Measurements from ENCODE around the gene PRKX.
"Not testable (repeated sequence)": the region's sequence is repeated elsewhere in the genome, so short reads cannot be mapped to it uniquely, and the experiment has no call there.

DNA sequence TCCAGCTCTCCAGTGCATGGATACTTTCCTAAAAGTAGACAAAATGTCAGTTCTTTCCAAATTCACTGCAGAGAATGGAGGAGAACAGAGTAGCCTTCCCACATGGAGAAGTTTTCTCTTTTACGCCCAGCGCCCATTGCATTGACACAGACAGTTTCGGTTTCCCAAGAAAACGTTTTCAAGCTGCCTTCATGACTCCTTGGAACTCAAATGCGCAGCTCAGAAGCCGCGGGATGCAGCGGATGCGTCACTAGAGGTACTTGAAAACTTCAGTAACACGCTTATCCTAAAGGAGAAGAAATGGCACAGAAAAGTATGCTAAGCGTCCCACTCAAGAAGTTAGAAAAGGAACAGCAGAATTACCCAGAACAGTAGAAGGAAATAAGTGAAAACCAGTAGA lies 23.1 kb upstream of the PRKX start:
- not testable (repeated sequence) for TF ChIP-seq POLR2A (IDR thresholded peaks at IDR 0.05; ENCODE audit: low read depth, low read length); TAF1 (IDR thresholded peaks at IDR 0.05; ENCODE audit: borderline replicate concordance, low read depth, low read length); POLR2AphosphoS5 (IDR thresholded peaks at IDR 0.05; ENCODE audit: low read depth, low read length)

Measured in GM12892 (cell line).